PFSK-1 (cell line): Measurements from ENCODE around the gene PANK1.

Source experiments
- SIN3A ChIP-seq: IDR thresholded peaks from 2 replicates; pipeline ENCODE4 v1.6.1; 2012; ENCODE audit warnings: mild to moderate bottlenecking, low read length, moderate library complexity, borderline replicate concordance; ENCODE audit not compliant: insufficient read depth
- TF ChIP-seq, protein P1 (sequence below), 2 experiments: IDR thresholded peaks; 2 replicates each; pipeline versions ENCODE4 v1.6.1 to v1.8.0; 2011 to 2012; ENCODE audit warnings: low read depth in 2 of 2, low read length in 2 of 2, control low read depth in 1 of 2, inconsistent platforms in 1 of 2, mild to moderate bottlenecking in 1 of 2, moderate library complexity in 1 of 2; ENCODE audit not compliant: insufficient read depth in 1 of 2

DNA sequence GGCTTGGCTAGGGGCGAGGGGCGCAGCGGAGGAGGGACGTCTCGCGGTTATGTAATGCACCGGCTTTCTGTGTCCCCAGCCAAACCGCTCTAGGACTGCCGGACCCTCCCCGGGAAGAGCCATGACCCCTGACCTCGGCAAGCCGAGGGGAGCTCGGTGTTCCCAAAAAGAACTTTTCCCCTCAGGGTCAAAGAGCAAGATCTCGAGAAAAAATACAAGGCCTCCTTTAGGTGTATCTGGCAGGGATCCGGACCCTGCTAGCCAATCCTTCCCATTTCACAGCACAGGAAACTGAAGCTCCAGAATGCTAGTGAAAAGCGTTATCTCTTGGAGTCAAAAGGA is 109.1 kb downstream of the PANK1 start:
- no peak for TF ChIP-seq SIN3A
- TF ChIP-seq, protein P1, sequence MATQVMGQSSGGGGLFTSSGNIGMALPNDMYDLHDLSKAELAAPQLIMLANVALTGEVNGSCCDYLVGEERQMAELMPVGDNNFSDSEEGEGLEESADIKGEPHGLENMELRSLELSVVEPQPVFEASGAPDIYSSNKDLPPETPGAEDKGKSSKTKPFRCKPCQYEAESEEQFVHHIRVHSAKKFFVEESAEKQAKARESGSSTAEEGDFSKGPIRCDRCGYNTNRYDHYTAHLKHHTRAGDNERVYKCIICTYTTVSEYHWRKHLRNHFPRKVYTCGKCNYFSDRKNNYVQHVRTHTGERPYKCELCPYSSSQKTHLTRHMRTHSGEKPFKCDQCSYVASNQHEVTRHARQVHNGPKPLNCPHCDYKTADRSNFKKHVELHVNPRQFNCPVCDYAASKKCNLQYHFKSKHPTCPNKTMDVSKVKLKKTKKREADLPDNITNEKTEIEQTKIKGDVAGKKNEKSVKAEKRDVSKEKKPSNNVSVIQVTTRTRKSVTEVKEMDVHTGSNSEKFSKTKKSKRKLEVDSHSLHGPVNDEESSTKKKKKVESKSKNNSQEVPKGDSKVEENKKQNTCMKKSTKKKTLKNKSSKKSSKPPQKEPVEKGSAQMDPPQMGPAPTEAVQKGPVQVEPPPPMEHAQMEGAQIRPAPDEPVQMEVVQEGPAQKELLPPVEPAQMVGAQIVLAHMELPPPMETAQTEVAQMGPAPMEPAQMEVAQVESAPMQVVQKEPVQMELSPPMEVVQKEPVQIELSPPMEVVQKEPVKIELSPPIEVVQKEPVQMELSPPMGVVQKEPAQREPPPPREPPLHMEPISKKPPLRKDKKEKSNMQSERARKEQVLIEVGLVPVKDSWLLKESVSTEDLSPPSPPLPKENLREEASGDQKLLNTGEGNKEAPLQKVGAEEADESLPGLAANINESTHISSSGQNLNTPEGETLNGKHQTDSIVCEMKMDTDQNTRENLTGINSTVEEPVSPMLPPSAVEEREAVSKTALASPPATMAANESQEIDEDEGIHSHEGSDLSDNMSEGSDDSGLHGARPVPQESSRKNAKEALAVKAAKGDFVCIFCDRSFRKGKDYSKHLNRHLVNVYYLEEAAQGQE (IDR thresholded peaks at IDR 0.05; ENCODE audit: insufficient read depth in 1 of 2, low read depth in 2 of 2, low read length in 2 of 2): no peak
